Esophagus (tissue), 2 donors: ENCODE measurements around the gene MYO3B. TPM values are rescaled to one million over a fixed set of nuclear protein-coding genes. Genes with fewer than 3 reads are reported as not detected.

Experiments
- H3K27ac ChIP-seq, 2 donors: one replicate each; pipeline ENCODE4 v1.5.1; 2013; ENCODE audit warnings: low read depth in 2 of 2, mild to moderate bottlenecking in 2 of 2, inconsistent platforms in 1 of 2, low read length in 1 of 2, moderate library complexity in 1 of 2
- H3K27me3 ChIP-seq, 2 donors: one replicate each; pipeline ENCODE4 v1.6.1; 2013; ENCODE audit warnings: low read length in 2 of 2, control low read depth in 1 of 2, mild to moderate bottlenecking in 1 of 2; ENCODE audit not compliant: insufficient read depth in 2 of 2, control insufficient read depth in 1 of 2
- H3K36me3 ChIP-seq, 2 donors: one replicate each; pipeline ENCODE4 v1.6.1; 2013; ENCODE audit warnings: low read length in 1 of 2; ENCODE audit not compliant: control insufficient read depth in 2 of 2, insufficient read depth in 2 of 2
- H3K4me1 ChIP-seq, 2 donors: one replicate each; pipeline ENCODE4 v1.6.1; 2013; ENCODE audit warnings: low read length in 1 of 2; ENCODE audit not compliant: control insufficient read depth in 2 of 2, insufficient read depth in 2 of 2
- H3K4me3 ChIP-seq, 2 donors: one replicate each; pipeline ENCODE4 v1.5.1; 2013; ENCODE audit warnings: low read length in 2 of 2, mild to moderate bottlenecking in 2 of 2, low read depth in 1 of 2, moderate library complexity in 1 of 2
- H3K9me3 ChIP-seq, 2 donors: one replicate each; pipeline ENCODE4 v1.6.1; 2013; ENCODE audit warnings: mild to moderate bottlenecking in 2 of 2, low read depth in 1 of 2, low read length in 1 of 2, moderate library complexity in 1 of 2; ENCODE audit not compliant: control insufficient read depth in 2 of 2, insufficient read depth in 1 of 2
- WGBS, 2 donors: extraction: QIAGEN DNeasy Blood & Tissue Kit; methylation state at CpG; one replicate each; pipeline ENCODE4 v1.1.7; 2013; 5-methylcytosine and 5-hydroxymethylcytosine counted together
- polyA plus RNA-seq, 2 donors: library from polyadenylated mRNA; stranded (reverse); fragments of 200-250 nt; gene quantifications; one replicate each; pipeline ENCODE4 v1.2.3, GENCODE V29; 2013
- donor health status: healthy with polysubstance abuse.
- donor health status: Bipolar disorder and iron deficiency.

The MYO3B gene
- polyA plus RNA-seq, 2 donors = 0.08 to 0.11 TPM

DNA sequence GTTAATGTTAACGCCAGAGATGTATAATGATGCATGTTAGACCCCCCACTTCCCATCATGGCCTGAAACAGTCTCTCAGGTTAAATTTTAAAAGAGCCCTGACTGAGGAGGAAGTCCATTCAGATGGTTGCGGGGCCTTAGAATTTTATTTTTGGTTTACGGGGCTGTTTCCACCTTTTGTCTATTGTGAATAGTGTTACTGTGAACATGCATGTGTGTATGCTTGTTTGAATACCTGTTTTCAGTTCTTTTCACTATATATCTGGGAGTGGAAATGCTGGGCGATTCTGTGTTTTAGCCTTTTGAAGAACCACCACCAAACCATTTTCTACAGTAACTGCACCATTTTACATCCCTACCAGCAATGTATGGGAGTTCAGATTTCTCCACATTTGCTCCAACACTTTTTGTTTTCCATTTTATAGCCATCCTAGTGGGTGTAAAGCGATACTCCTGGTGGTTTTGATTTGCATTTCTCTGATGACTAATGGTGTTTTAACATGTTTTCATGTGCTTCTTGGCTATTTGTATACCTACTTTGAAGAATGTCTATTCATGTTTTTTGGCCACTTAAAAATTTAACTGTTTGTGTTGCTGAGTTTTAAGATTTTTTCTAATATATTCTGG lies 133.0 kb downstream of the MYO3B start:
- H3K27me3 ChIP-seq = no peaks in the 10 kb centered on the region
- no peaks in the 10 kb centered on the region for H3K9me3 ChIP-seq
- WGBS, 2 donors = 57 to 61% methylated on average over 5 of the region's 5 CpGs
- no peaks in the 10 kb centered on the region for H3K4me1 ChIP-seq
- no peak overlapping the region for H3K27ac ChIP-seq
- no peaks in the 10 kb centered on the region for H3K36me3 ChIP-seq
- H3K4me3 ChIP-seq = no peak overlapping the region

DNA sequence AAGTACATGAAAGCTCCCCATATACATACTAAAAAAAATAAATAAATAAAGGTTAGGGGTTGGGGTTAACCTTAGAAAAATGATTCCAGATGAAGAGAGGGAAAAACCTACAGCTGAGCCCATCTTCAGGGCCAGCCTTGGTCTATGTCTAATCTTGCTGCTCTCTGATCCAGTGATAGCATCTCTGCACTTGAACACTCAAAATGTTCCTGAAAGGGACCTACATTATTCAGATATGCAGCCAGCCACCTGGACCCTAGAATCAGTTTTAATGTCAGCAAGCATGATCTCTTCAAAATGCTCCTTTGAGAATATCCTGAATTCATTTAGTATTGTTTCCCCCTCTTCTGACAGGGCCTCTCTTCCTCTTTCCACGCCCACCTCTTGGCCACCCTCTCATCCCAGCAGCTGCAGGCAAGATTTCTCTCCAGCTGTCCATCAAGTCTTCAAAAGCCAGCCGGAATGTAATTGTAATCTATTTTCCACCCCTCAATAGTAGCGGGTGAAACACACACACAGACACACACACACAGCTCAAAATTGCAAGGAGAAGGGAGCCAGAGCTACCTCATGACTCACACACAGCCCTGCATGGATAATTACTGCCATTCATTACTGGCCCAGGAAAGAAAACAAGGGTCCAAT lies 135.5 kb downstream of the MYO3B start:
- 30 to 46% methylated on average over 3 of the region's 3 CpGs for WGBS, 2 donors
- H3K9me3 ChIP-seq = no peaks in the 10 kb centered on the region
- H3K4me3 ChIP-seq = no peak overlapping the region
- no peaks in the 10 kb centered on the region for H3K4me1 ChIP-seq
- H3K27ac ChIP-seq = no peak overlapping the region
- no peaks in the 10 kb centered on the region for H3K27me3 ChIP-seq
- no peaks in the 10 kb centered on the region for H3K36me3 ChIP-seq

DNA sequence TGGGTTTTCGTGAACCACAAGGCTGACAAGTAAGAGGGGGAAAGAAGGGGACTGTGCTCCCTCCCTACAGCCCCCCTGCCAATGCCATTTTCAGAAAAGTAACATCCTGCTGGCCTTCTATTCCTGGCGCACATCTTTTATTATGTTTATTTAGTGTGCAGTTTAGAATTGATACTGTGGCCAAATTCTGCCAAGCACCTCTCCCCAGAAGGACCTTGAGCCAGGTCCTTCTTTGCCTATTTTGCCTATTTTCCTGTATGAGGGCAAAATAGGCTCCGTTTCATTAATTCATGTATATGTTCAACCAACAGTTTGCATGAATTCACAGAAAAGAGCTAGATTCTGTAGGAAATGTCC lies 136.0 kb downstream of the MYO3B start:
- Histone ChIP-seq H3K4me3 (no peak overlapping the region), H3K36me3 (no peaks in the 10 kb centered on the region), H3K27me3 (no peaks in the 10 kb centered on the region), H3K4me1 (no peaks in the 10 kb centered on the region), H3K9me3 (no peaks in the 10 kb centered on the region), H3K27ac (no peak overlapping the region)
- 66 to 67% methylated on average over 3 of the region's 3 CpGs for WGBS, 2 donors

DNA sequence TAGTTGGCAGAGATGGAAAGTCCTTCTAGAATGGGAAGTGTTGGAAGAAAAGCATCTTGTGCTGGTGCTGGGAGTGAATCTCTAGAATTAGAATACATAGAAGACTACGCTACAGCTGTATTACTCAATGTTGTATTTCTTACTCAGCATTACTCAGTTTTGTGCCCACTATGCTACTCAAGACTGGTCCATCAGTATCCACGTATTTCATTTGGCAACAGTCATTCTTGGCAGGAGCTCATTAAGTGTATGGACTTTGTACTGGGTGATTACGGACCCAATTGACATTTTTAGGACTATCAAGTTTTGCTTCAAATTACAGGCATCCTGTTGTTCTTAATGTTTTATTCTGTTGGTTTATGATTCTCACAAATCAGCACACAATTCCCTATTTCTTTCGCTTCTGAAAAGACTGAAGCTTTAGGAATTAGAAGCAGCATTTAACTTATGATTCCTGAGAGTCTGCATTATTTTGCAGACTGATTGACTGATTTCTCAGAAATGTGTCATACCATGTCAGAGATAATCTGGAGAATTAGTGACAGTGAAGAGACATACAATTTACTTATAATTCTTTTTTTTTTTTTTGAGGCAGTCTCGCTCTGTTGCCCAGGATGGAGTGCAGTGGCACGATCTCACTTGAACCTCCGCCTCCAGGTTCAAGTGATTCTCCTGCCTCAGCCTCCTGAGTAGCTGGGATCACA lies 136.9 kb downstream of the MYO3B start:
- H3K4me3 ChIP-seq = no peak overlapping the region
- no peaks in the 10 kb centered on the region for H3K36me3 ChIP-seq
- H3K9me3 ChIP-seq = no peaks in the 10 kb centered on the region
- 76 to 90% methylated on average over 7 of the region's 7 CpGs for WGBS, 2 donors
- H3K27ac ChIP-seq = no peak overlapping the region
- H3K4me1 ChIP-seq = no peaks in the 10 kb centered on the region
- H3K27me3 ChIP-seq = no peaks in the 10 kb centered on the region

DNA sequence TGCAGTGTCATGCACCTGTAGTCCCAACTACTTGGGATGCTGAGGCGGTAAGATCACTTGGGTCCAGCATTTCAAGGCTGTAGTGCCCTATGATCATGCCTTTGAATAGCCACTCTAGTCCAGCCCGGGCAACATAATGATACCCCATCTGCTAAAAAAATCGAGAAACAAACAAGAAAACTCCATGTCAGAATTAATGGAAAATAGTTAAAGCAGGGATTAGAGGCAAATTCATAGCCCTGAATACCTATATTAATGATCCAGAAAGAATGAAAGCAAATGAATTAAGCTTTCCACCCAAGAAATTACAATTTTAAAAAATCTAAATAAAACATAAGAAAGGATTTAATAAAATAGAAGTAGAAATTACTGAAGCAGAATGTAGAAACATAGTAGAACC lies 143.0 kb downstream of the MYO3B start:
- WGBS, 2 donors = 87 to 90% methylated on average over 3 of the region's 3 CpGs
- Histone ChIP-seq H3K4me3 (no peak overlapping the region), H3K4me1 (no peaks in the 10 kb centered on the region), H3K27ac (no peak overlapping the region), H3K36me3 (no peaks in the 10 kb centered on the region), H3K9me3 (no peaks in the 10 kb centered on the region), H3K27me3 (no peaks in the 10 kb centered on the region)

DNA sequence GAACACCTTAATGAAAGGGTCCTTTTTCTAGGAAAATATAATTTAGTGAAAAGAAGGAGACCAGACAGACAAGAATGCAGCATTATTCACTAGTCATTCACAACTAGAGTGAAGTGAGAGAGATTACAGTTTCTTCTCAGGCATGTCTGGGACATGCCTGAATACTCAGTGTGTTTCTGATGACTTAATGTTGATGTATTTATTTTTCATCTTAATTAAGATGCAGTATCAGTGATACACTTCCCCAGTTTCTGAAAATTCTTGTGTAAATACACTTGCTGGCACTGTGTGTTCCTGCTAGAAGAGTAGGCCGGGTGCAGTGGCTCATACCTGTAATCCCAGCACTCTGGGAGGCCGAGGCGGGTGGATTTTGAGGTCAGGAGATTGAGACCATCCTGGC lies 143.6 kb downstream of the MYO3B start:
- Histone ChIP-seq H3K27me3 (no peaks in the 10 kb centered on the region), H3K4me1 (no peaks in the 10 kb centered on the region), H3K9me3 (no peaks in the 10 kb centered on the region), H3K36me3 (no peaks in the 10 kb centered on the region), H3K4me3 (no peak overlapping the region), H3K27ac (no peak overlapping the region)
- 72 to 85% methylated on average over 3 of the region's 3 CpGs for WGBS, 2 donors

DNA sequence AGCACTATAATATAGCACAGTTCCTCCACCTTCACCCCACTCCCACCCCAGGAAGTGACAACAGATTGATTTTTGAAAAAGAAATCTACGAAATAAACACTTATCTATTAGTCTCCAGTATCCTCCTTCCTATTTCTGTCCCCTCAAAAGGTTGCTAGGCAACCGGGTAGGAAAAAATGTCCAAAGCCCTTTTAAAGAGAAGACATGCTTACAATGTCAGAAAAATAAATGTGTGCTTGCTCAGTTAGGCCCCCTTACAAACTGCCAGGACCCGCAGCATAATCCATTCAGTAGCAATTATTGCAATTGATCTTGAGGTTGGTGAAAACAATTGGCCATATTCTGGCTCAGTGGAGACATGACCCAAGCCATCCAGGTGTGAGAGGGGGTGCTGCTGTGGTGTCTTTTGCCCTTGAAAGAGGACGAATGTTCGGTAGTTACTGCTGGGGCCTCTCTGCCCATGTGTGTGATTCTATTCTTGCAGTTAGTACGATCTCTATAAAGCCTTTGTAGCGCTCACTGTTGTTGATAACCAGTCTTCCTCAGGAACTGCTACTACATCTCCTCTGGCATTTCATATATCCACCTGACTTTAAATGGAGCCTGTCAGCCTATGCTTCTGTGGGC lies 144.3 kb downstream of the MYO3B start:
- Histone ChIP-seq H3K27me3 (no peaks in the 10 kb centered on the region), H3K4me1 (no peaks in the 10 kb centered on the region), H3K4me3 (no peak overlapping the region), H3K9me3 (no peaks in the 10 kb centered on the region), H3K27ac (no peak overlapping the region), H3K36me3 (no peaks in the 10 kb centered on the region)
- 84 to 88% methylated on average over 7 of the region's 7 CpGs for WGBS, 2 donors

DNA sequence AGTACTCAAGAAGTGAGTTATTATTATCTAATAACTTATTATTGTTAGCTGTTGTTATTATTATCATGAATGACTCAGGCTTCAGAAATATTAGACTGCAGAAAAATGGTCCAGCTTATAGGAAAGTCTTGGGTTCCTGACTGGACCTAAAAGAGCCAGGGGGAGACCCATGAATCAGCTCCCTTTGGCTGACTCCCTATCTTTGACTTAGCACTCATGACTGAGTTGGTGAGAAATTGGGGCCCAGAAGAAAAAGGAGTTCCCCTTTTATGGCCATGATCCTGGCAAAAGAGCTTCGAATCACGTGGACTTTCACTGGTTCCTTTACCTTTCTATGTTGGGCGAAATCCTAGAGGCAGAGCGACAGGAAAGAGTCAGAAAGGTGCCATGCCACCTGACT lies 145.8 kb downstream of the MYO3B start:
- 64 to 67% methylated on average over 4 of the region's 4 CpGs for WGBS, 2 donors
- no peak overlapping the region for H3K4me3 ChIP-seq
- H3K27ac ChIP-seq = no peak overlapping the region
- H3K27me3 ChIP-seq = no peaks in the 10 kb centered on the region
- no peaks in the 10 kb centered on the region for H3K9me3 ChIP-seq
- no peaks in the 10 kb centered on the region for H3K36me3 ChIP-seq
- H3K4me1 ChIP-seq = no peaks in the 10 kb centered on the region

DNA sequence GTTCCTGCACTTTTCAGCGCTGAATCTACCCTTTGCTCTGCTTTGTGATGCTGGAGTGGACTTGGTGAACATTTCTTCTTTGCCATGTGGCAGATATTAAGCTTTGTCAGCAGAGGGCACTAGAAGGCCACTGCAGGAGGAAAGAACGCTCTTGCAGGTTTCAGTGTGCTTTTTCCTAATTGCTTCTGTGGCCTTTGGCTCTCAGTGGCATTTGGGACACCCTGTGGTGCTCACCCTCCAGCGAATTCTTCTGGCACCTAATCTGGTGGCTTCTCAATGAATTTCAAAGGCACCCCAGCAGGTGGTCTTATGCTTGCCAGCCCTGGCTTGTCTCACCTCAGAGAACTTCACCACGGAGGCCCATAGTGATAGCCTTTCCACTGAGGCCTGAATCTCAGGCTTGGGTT lies 146.7 kb downstream of the MYO3B start:
- Histone ChIP-seq H3K36me3 (no peaks in the 10 kb centered on the region), H3K9me3 (no peaks in the 10 kb centered on the region), H3K4me3 (no peak overlapping the region), H3K27me3 (no peaks in the 10 kb centered on the region), H3K27ac (no peak overlapping the region), H3K4me1 (no peaks in the 10 kb centered on the region)
- 24 to 26% methylated on average over 4 of the region's 4 CpGs for WGBS, 2 donors
